PC-9 (cell line): ENCODE results near the gene FTO.

Experiments
- CTCF ChIP-seq: fragments of 200-600 bp; sonication (generic); conservative IDR thresholded peaks from 2 replicates; pipeline ENCODE4 v1.6.1; 2017; ENCODE audit warnings: mixed run types, antibody characterized with exemption, mild to moderate bottlenecking, moderate library complexity
- EZH2 ChIP-seq: fragments of 200-600 bp; sonication (generic); IDR thresholded peaks from 2 replicates; pipeline ENCODE4 v1.8.0; 2017; ENCODE audit warnings: antibody characterized with exemption, low read depth

- TF ChIP-seq CTCF (no peak), EZH2 (no peak)
Measured at GRCh38 chr16:54048586-54049495, 344.9 kb downstream of the FTO start.
